GM12878 (cell line): ENCODE data around the gene CSNK1A1.

Experiments used
- BCL3 ChIP-seq: IDR thresholded peaks from 2 replicates; pipeline ENCODE4 v1.6.1; 2011; ENCODE audit warnings: borderline replicate concordance, low read depth, mild to moderate bottlenecking, moderate library complexity, low read length; ENCODE audit not compliant: insufficient read depth, poor library complexity, severe bottlenecking
- CREB1 ChIP-seq: IDR thresholded peaks from 2 replicates; pipeline ENCODE4 v1.6.1; 2012; ENCODE audit warnings: low read depth, mild to moderate bottlenecking, inconsistent platforms
- DPF2 ChIP-seq: fragments of 450-650 bp; IDR thresholded peaks from 2 replicates; pipeline ENCODE4 v1.6.1; 2017; ENCODE audit warnings: mild to moderate bottlenecking
- HDAC6 ChIP-seq: fragments of 200-600 bp; sonication (generic); IDR thresholded peaks from one replicate; pipeline ENCODE4 v1.8.0; 2017; ENCODE audit warnings: antibody characterized with exemption; ENCODE audit not compliant: unreplicated experiment
- HDGF ChIP-seq: fragments of 450-650 bp; IDR thresholded peaks from 2 replicates; pipeline ENCODE4 v1.6.1; 2016; ENCODE audit warnings: antibody characterized with exemption
- KDM1A ChIP-seq: fragments of 200-600 bp; sonication (generic); IDR thresholded peaks from 2 replicates; pipeline ENCODE4 v1.6.1; 2016; ENCODE audit warnings: borderline replicate concordance
- KLF5 ChIP-seq: fragments of 450-650 bp; IDR thresholded peaks from 2 replicates; pipeline ENCODE4 v1.6.1; 2014; ENCODE audit warnings: mild to moderate bottlenecking; ENCODE audit not compliant: partially characterized antibody
- MAX ChIP-seq: IDR thresholded peaks from 2 replicates; pipeline ENCODE4 v1.6.1; 2012; ENCODE audit warnings: low read depth, low read length, improper control_type of control experiment
- SREBF1 ChIP-seq: IDR thresholded peaks from 2 replicates; pipeline ENCODE4 v1.6.1; 2012; ENCODE audit warnings: mild to moderate bottlenecking, low read length
- YY1 ChIP-seq: IDR thresholded peaks from 2 replicates; pipeline ENCODE4 v1.6.1; 2011; ENCODE audit warnings: low read depth, mild to moderate bottlenecking, low read length
- TF ChIP-seq, protein P1 (sequence below): IDR thresholded peaks from 2 replicates; pipeline ENCODE4 v1.6.1; 2011; ENCODE audit warnings: mild to moderate bottlenecking, low read depth, low read length, moderate library complexity; ENCODE audit not compliant: insufficient replicate concordance
- TF ChIP-seq, protein P2 (sequence below), 3 experiments: IDR thresholded peaks in 2 of 3; conservative IDR thresholded peaks in 1 of 3; 2 replicates each; pipeline ENCODE4 v1.5.1; 2011; ENCODE audit warnings: low read depth in 3 of 3, low read length in 3 of 3, mild to moderate bottlenecking in 3 of 3, control low read depth in 2 of 3, moderate library complexity in 2 of 3, inconsistent platforms in 1 of 3, mixed read lengths in 1 of 3; ENCODE audit not compliant: control insufficient read depth in 2 of 3, insufficient read depth in 1 of 3; ENCODE audit errors: extremely low read depth in 1 of 3
- TF ChIP-seq, protein P3 (sequence below): IDR thresholded peaks from 2 replicates; pipeline ENCODE4 v1.6.1; 2012; ENCODE audit warnings: improper control_type of control experiment, low read depth, low read length; ENCODE audit not compliant: insufficient replicate concordance

DNA sequence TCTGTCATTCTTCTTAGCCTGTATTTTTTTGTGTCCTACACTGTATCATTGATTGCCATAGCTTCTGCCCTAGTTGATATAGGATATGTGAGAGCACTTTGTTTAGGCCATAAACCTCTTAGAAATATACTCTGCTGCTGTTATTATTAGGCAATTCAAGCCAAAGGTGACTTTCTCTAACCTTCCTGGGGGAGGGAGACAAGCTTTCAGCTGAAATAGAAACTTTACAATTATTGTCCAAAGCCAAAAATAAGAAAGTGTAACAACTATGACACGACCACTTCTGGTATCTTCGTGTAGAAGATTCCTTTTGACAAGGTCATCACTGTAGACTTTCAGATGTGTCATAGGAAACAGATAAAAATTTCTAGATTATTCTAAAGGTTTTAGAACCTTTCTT is 12.2 kb upstream of the CSNK1A1 start:
- TF ChIP-seq, protein P1, sequence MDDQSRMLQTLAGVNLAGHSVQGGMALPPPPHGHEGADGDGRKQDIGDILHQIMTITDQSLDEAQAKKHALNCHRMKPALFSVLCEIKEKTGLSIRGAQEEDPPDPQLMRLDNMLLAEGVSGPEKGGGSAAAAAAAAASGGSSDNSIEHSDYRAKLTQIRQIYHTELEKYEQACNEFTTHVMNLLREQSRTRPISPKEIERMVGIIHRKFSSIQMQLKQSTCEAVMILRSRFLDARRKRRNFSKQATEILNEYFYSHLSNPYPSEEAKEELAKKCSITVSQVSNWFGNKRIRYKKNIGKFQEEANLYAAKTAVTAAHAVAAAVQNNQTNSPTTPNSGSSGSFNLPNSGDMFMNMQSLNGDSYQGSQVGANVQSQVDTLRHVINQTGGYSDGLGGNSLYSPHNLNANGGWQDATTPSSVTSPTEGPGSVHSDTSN = no peak
- TF ChIP-seq DPF2 (no peak), MAX (no peak), KDM1A (no peak), KLF5 (no peak), BCL3 (no peak), CREB1 (no peak), SREBF1 (no peak), YY1 (no peak), HDAC6 (no peak), HDGF (no peak)
- TF ChIP-seq, protein P2, sequence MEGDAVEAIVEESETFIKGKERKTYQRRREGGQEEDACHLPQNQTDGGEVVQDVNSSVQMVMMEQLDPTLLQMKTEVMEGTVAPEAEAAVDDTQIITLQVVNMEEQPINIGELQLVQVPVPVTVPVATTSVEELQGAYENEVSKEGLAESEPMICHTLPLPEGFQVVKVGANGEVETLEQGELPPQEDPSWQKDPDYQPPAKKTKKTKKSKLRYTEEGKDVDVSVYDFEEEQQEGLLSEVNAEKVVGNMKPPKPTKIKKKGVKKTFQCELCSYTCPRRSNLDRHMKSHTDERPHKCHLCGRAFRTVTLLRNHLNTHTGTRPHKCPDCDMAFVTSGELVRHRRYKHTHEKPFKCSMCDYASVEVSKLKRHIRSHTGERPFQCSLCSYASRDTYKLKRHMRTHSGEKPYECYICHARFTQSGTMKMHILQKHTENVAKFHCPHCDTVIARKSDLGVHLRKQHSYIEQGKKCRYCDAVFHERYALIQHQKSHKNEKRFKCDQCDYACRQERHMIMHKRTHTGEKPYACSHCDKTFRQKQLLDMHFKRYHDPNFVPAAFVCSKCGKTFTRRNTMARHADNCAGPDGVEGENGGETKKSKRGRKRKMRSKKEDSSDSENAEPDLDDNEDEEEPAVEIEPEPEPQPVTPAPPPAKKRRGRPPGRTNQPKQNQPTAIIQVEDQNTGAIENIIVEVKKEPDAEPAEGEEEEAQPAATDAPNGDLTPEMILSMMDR (IDR thresholded peaks at IDR 0.05 in 2 of 3, conservative IDR thresholded peaks at IDR 0.05 in 1 of 3; ENCODE audit: control insufficient read depth in 2 of 3, extremely low read depth in 1 of 3, insufficient read depth in 1 of 3, low read depth in 3 of 3, low read length in 3 of 3) = no peak
- TF ChIP-seq, protein P3, sequence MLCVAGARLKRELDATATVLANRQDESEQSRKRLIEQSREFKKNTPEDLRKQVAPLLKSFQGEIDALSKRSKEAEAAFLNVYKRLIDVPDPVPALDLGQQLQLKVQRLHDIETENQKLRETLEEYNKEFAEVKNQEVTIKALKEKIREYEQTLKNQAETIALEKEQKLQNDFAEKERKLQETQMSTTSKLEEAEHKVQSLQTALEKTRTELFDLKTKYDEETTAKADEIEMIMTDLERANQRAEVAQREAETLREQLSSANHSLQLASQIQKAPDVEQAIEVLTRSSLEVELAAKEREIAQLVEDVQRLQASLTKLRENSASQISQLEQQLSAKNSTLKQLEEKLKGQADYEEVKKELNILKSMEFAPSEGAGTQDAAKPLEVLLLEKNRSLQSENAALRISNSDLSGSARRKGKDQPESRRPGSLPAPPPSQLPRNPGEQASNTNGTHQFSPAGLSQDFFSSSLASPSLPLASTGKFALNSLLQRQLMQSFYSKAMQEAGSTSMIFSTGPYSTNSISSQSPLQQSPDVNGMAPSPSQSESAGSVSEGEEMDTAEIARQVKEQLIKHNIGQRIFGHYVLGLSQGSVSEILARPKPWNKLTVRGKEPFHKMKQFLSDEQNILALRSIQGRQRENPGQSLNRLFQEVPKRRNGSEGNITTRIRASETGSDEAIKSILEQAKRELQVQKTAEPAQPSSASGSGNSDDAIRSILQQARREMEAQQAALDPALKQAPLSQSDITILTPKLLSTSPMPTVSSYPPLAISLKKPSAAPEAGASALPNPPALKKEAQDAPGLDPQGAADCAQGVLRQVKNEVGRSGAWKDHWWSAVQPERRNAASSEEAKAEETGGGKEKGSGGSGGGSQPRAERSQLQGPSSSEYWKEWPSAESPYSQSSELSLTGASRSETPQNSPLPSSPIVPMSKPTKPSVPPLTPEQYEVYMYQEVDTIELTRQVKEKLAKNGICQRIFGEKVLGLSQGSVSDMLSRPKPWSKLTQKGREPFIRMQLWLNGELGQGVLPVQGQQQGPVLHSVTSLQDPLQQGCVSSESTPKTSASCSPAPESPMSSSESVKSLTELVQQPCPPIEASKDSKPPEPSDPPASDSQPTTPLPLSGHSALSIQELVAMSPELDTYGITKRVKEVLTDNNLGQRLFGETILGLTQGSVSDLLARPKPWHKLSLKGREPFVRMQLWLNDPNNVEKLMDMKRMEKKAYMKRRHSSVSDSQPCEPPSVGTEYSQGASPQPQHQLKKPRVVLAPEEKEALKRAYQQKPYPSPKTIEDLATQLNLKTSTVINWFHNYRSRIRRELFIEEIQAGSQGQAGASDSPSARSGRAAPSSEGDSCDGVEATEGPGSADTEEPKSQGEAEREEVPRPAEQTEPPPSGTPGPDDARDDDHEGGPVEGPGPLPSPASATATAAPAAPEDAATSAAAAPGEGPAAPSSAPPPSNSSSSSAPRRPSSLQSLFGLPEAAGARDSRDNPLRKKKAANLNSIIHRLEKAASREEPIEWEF = no peak
